HepG2 (cell line): Measurements from ENCODE around the gene TMCO2. TPM values are rescaled to one million over a fixed set of nuclear protein-coding genes. Genes with fewer than 3 reads are reported as not detected.

ENCODE experiments used
- POLR2A ChIP-seq, 2 experiments: IDR thresholded peaks; 2 replicates each; pipeline ENCODE4 v1.6.1; 2011; ENCODE audit warnings: low read depth in 2 of 2, low read length in 2 of 2, mild to moderate bottlenecking in 1 of 2, moderate library complexity in 1 of 2; ENCODE audit not compliant: insufficient read depth in 1 of 2
- REXO4 ChIP-seq: sonication (generic); formaldehyde crosslinking; IDR thresholded peaks from 2 replicates; pipeline ENCODE4 v1.8.0; 2022; ENCODE audit warnings: missing genetic modification reagents, mild to moderate bottlenecking, borderline replicate concordance
- SALL1 ChIP-seq: sonication (generic); formaldehyde crosslinking; IDR thresholded peaks from 2 replicates; pipeline ENCODE4 v1.8.0; 2022; ENCODE audit warnings: mild to moderate bottlenecking, missing genetic modification reagents
- SOX5 ChIP-seq: IDR thresholded peaks from 2 replicates; pipeline ENCODE4 v1.6.1; 2016; ENCODE audit warnings: borderline replicate concordance
- TEAD3 ChIP-seq: optimal IDR thresholded peaks from 2 replicates; pipeline ENCODE3; 2016; ENCODE audit warnings: borderline replicate concordance
- ZBTB20 ChIP-seq: sonication (generic); formaldehyde crosslinking; IDR thresholded peaks from 2 replicates; pipeline ENCODE4 v1.8.1; 2023; ENCODE audit warnings: missing genetic modification reagents, low read depth, mild to moderate bottlenecking, borderline replicate concordance
- ZMYM4 ChIP-seq: sonication (generic); formaldehyde crosslinking; IDR thresholded peaks from 2 replicates; pipeline ENCODE4 v1.8.1; 2023; ENCODE audit warnings: mild to moderate bottlenecking, missing genetic modification reagents
- ZNF781 ChIP-seq: sonication (generic); formaldehyde crosslinking; IDR thresholded peaks from 2 replicates; pipeline ENCODE4 v1.5.1; 2020; ENCODE audit warnings: borderline replicate concordance, mild to moderate bottlenecking, missing genetic modification reagents; ENCODE audit errors: not compliant biosample characterization
- polyA plus RNA-seq, 8 experiments: library from polyadenylated mRNA; depleted of rRNA in 3 of 8; stranded (reverse) in 7 of 8; unstranded in 1 of 8; fragments of >200 nt; fragmentation: Illumina TruSeq in 4 of 8; extraction: Trizol in 4 of 8; gene quantifications; 2 replicates each; pipeline versions ENCODE4 v1.2.1 to v1.2.3, GENCODE V29; 2011 to 2016; ENCODE audit warnings: low read depth in 4 of 8, missing spikeins in 1 of 8, mixed read lengths in 1 of 8; ENCODE audit not compliant: insufficient read depth in 1 of 8
- total RNA-seq, 5 experiments: library from RNA; depleted of rRNA; stranded (reverse); fragments of >200 nt; fragmentation: Illumina TruSeq; extraction: Trizol; gene quantifications; 2 replicates each; pipeline ENCODE4 v1.2.3, GENCODE V29; 2016; ENCODE audit warnings: low read depth in 1 of 5
- TF ChIP-seq, protein P1 (sequence below): IDR thresholded peaks from 2 replicates; pipeline ENCODE4 v1.4.0; 2020; ENCODE audit warnings: mild to moderate bottlenecking, missing genetic modification reagents
- TF ChIP-seq, protein P2 (sequence below): IDR thresholded peaks from 2 replicates; pipeline ENCODE4 v1.6.1; 2016; ENCODE audit warnings: low read depth

TMCO2 gene
- total and polyA plus RNA-seq, 2 of the 13 experiments (the other 11 are each of a cell fraction or from before 2014, with no cell fraction given), result not detected

DNA sequence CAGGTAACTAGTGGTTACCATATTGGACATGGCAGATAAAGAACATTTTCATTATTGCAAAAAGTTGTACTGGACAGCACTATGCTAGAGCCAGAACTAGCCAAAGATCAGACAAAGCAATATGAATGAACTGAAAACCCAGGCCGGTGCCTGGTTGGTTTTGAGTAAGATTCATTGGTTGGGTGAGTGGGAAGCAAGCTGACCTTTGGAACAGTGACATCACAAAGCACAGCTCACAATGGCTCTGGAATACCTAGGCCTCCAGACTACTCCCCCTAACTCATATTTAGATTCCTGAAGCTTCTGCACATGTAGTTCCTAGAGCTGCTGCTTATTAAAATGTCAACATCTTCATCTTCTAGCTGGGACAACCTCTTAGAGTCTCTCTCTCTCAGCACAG is at the start of gene TMCO2 (continued):
- TF ChIP-seq, protein P1, sequence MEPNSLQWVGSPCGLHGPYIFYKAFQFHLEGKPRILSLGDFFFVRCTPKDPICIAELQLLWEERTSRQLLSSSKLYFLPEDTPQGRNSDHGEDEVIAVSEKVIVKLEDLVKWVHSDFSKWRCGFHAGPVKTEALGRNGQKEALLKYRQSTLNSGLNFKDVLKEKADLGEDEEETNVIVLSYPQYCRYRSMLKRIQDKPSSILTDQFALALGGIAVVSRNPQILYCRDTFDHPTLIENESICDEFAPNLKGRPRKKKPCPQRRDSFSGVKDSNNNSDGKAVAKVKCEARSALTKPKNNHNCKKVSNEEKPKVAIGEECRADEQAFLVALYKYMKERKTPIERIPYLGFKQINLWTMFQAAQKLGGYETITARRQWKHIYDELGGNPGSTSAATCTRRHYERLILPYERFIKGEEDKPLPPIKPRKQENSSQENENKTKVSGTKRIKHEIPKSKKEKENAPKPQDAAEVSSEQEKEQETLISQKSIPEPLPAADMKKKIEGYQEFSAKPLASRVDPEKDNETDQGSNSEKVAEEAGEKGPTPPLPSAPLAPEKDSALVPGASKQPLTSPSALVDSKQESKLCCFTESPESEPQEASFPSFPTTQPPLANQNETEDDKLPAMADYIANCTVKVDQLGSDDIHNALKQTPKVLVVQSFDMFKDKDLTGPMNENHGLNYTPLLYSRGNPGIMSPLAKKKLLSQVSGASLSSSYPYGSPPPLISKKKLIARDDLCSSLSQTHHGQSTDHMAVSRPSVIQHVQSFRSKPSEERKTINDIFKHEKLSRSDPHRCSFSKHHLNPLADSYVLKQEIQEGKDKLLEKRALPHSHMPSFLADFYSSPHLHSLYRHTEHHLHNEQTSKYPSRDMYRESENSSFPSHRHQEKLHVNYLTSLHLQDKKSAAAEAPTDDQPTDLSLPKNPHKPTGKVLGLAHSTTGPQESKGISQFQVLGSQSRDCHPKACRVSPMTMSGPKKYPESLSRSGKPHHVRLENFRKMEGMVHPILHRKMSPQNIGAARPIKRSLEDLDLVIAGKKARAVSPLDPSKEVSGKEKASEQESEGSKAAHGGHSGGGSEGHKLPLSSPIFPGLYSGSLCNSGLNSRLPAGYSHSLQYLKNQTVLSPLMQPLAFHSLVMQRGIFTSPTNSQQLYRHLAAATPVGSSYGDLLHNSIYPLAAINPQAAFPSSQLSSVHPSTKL (CRISPR knock-in tag), result peak; percentile 28; the same call in 1 of the 2 replicates
- TF ChIP-seq SOX5 (peak; percentile 51; the same call in 1 of the 2 replicates), REXO4 (CRISPR knock-in tag) (no peak), ZMYM4 (CRISPR knock-in tag) (0 out of 2 replicates have a peak, but pooled peaks have one; percentile 44), TEAD3 (peak; percentile 47), SALL1 (no peak), POLR2A (IDR thresholded peaks at IDR 0.05; ENCODE audit: insufficient read depth in 1 of 2, low read depth in 2 of 2, low read length in 2 of 2) (0 out of 4 replicates have a peak, but pooled peaks of 1 of the 2 experiments have one; percentile 19), ZBTB20 (CRISPR knock-in tag) (no peak), ZNF781 (CRISPR knock-in tag) (no peak)
- TF ChIP-seq, protein P2, sequence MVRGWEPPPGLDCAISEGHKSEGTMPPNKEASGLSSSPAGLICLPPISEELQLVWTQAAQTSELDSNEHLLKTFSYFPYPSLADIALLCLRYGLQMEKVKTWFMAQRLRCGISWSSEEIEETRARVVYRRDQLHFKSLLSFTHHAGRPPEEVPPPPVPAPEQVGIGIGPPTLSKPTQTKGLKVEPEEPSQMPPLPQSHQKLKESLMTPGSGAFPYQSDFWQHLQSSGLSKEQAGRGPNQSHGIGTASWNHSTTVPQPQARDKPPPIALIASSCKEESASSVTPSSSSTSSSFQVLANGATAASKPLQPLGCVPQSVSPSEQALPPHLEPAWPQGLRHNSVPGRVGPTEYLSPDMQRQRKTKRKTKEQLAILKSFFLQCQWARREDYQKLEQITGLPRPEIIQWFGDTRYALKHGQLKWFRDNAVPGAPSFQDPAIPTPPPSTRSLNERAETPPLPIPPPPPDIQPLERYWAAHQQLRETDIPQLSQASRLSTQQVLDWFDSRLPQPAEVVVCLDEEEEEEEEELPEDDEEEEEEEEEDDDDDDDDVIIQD (CRISPR knock-in tag), result peak; percentile 49; the same call in 1 of the 2 replicates
